ENCODE measurements around the gene CDKN2B. TPM values are rescaled to one million over a fixed set of nuclear protein-coding genes. Genes with fewer than 3 reads are reported as not detected.

CDKN2B gene
- total RNA-seq, 2 experiments from 2014 or later: not detected

DNA sequence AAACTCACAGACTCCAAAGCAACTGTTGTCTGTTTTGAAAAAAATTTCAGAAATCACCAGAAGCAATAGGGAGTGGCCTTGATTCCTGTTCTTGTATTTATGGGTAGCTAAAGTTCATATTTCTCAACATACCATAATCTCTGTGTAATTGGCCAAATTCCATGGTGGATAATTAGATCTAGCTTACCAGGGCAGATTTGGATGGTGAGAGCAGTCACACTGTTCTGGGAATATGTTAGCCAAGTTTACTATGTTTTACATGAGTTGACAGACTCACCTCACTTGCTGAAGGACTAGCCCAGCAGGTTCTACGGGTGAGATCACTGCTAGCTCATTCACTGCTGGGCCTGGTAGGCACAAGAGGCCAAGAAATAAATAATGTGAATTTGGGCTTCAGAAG, 32.7 kb upstream of the CDKN2B start:
- H3K4me1 ChIP-seq (ENCODE audit: insufficient read depth, low read length): no peaks in the 10 kb centered on the region
- intact Hi-C loops (cut with DNase I, micrococcal nuclease): loop anchor here in 1 of 2 experiments (10.0 kb wide), 1 partner anchor 337 kb away; no protein-coding TSS in a partner anchor
- Mint-ChIP-seq H3K36me3 (ENCODE audit: low read depth) (no peaks in the 10 kb centered on the region), H3K27me3 (no peaks in the 10 kb centered on the region), H3K4me1 (ENCODE audit: low read depth) (no peaks in the 10 kb centered on the region), H3K27ac (no peak overlapping the region), H3K4me3 (no peak overlapping the region), H3K9me3 (no peaks in the 10 kb centered on the region)
- DNase-seq: no peak
- ChIA-PET POLR2A (no interaction called here), CTCF (interaction anchor here (0.7 kb wide), 1 partner anchor 14 kb away, joined by 3 read pairs; no protein-coding TSS in a partner anchor)
- TF ChIP-seq, protein P1, sequence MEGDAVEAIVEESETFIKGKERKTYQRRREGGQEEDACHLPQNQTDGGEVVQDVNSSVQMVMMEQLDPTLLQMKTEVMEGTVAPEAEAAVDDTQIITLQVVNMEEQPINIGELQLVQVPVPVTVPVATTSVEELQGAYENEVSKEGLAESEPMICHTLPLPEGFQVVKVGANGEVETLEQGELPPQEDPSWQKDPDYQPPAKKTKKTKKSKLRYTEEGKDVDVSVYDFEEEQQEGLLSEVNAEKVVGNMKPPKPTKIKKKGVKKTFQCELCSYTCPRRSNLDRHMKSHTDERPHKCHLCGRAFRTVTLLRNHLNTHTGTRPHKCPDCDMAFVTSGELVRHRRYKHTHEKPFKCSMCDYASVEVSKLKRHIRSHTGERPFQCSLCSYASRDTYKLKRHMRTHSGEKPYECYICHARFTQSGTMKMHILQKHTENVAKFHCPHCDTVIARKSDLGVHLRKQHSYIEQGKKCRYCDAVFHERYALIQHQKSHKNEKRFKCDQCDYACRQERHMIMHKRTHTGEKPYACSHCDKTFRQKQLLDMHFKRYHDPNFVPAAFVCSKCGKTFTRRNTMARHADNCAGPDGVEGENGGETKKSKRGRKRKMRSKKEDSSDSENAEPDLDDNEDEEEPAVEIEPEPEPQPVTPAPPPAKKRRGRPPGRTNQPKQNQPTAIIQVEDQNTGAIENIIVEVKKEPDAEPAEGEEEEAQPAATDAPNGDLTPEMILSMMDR (IDR thresholded peaks at IDR 0.05): no peak
- ATAC-seq (ENCODE audit: poor library complexity): no peak
- H3K27ac ChIP-seq (ENCODE audit: low read depth in 1 of 2, low read length in 2 of 2): no peak overlapping the region
- no peaks in the 10 kb centered on the region for H3K36me3 ChIP-seq (ENCODE audit: insufficient read depth, low read length)
- H3K4me3 ChIP-seq (ENCODE audit: low read length): no peak overlapping the region
- H3K27me3 ChIP-seq (ENCODE audit: control insufficient read depth in 1 of 2, insufficient read depth in 2 of 2, low read length in 2 of 2): no peaks in the 10 kb centered on the region
- no peaks in the 10 kb centered on the region for H3K9me3 ChIP-seq (ENCODE audit: control insufficient read depth in 1 of 2, insufficient read depth in 1 of 2, low read length in 2 of 2)

DNA sequence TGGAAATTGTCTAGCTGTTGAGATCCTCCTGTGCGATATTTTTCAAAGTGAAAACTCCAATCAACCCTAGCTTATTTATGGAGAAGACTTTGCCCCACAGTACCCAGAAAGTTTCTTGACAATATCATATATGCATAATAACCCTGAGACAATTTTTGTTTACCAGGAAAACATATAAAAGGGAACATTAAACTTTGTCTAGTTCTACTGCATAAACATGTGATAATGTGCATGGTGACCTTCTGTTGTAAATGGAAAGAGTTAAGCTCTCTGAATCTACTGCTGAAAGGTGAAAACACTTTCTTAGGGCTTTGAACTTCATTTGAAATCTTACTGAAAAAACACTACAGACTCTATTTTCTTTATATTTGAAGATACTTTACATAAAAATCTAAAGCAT, 32.2 kb upstream of the CDKN2B start:
- ChIA-PET CTCF (interaction anchor here (0.7 kb wide), 1 partner anchor 15 kb away, joined by 3 read pairs; no protein-coding TSS in a partner anchor), POLR2A (no interaction called here)
- Mint-ChIP-seq H3K9me3 (no peaks in the 10 kb centered on the region), H3K4me3 (no peak overlapping the region), H3K27ac (no peak overlapping the region), H3K4me1 (ENCODE audit: low read depth) (no peaks in the 10 kb centered on the region), H3K36me3 (ENCODE audit: low read depth) (no peaks in the 10 kb centered on the region), H3K27me3 (no peaks in the 10 kb centered on the region)
- Histone ChIP-seq H3K4me3 (ENCODE audit: low read length) (no peak overlapping the region), H3K27me3 (ENCODE audit: control insufficient read depth in 1 of 2, insufficient read depth in 2 of 2, low read length in 2 of 2) (no peaks in the 10 kb centered on the region), H3K27ac (ENCODE audit: low read depth in 1 of 2, low read length in 2 of 2) (no peak overlapping the region), H3K4me1 (ENCODE audit: insufficient read depth, low read length) (no peaks in the 10 kb centered on the region), H3K36me3 (ENCODE audit: insufficient read depth, low read length) (no peaks in the 10 kb centered on the region), H3K9me3 (ENCODE audit: control insufficient read depth in 1 of 2, insufficient read depth in 1 of 2, low read length in 2 of 2) (no peaks in the 10 kb centered on the region)
- intact Hi-C loops (cut with DNase I, micrococcal nuclease): loop anchor here in 1 of 2 experiments (10.0 kb wide), 1 partner anchor 337 kb away; no protein-coding TSS in a partner anchor
- ATAC-seq (ENCODE audit: poor library complexity): no peak
- DNase-seq: no peak
- TF ChIP-seq, protein P1 (IDR thresholded peaks at IDR 0.05): no peak

DNA sequence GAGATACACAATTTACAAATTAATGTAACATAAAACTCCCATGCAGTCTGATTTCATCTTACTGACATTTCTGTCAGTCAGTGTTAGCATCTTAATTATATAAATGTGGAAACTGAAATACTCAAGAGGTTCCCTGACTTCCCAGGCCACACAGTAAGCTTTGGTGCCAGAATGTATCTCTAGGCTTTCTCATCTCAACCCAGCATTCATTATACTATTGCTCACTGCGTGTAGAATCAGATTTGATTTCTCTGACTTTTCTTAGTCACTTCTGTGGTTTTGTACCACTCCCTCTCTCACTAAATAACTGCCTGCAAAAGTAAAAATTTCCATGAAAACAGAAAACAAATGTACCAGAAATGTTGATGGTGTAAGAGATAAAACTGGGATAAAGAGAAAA, 31.7 kb upstream of the CDKN2B start:
- no peaks in the 10 kb centered on the region for H3K4me1 ChIP-seq (ENCODE audit: insufficient read depth, low read length)
- H3K4me1 Mint-ChIP-seq (ENCODE audit: low read depth): no peaks in the 10 kb centered on the region
- no peak overlapping the region for H3K4me3 ChIP-seq (ENCODE audit: low read length)
- H3K27me3 ChIP-seq (ENCODE audit: control insufficient read depth in 1 of 2, insufficient read depth in 2 of 2, low read length in 2 of 2): no peaks in the 10 kb centered on the region
- no peak overlapping the region for H3K27ac ChIP-seq (ENCODE audit: low read depth in 1 of 2, low read length in 2 of 2)
- no peak overlapping the region for H3K4me3 Mint-ChIP-seq
- no peaks in the 10 kb centered on the region for H3K27me3 Mint-ChIP-seq
- no peak overlapping the region for H3K27ac Mint-ChIP-seq
- no peaks in the 10 kb centered on the region for H3K9me3 ChIP-seq (ENCODE audit: control insufficient read depth in 1 of 2, insufficient read depth in 1 of 2, low read length in 2 of 2)
- ATAC-seq (ENCODE audit: poor library complexity) (no peak), DNase-seq (no peak)
- TF ChIP-seq, protein P1 (IDR thresholded peaks at IDR 0.05): no peak
- intact Hi-C loops (cut with DNase I, micrococcal nuclease): loop anchor here in 1 of 2 experiments (10.0 kb wide), 1 partner anchor 336 kb away; no protein-coding TSS in a partner anchor
- POLR2A ChIA-PET: no interaction called here
- no peaks in the 10 kb centered on the region for H3K9me3 Mint-ChIP-seq
- CTCF ChIA-PET: interaction anchor here (3.5 kb wide), 1 partner anchor 228 kb away, joined by 28 read pairs; no protein-coding TSS in a partner anchor
- no peaks in the 10 kb centered on the region for H3K36me3 Mint-ChIP-seq (ENCODE audit: low read depth)
- H3K36me3 ChIP-seq (ENCODE audit: insufficient read depth, low read length): no peaks in the 10 kb centered on the region

Data from CD4-positive, alpha-beta T cell (primary cell).